Epidermal melanocyte (primary cell): ENCODE results near the gene FKBP1A.

Experiments
- DNase-seq: peaks from one replicate; pipeline ENCODE4 v3.0.0; 2011; ENCODE audit warnings: low spot score; ENCODE audit not compliant: insufficient read length

Gene FKBP1A

DNA sequence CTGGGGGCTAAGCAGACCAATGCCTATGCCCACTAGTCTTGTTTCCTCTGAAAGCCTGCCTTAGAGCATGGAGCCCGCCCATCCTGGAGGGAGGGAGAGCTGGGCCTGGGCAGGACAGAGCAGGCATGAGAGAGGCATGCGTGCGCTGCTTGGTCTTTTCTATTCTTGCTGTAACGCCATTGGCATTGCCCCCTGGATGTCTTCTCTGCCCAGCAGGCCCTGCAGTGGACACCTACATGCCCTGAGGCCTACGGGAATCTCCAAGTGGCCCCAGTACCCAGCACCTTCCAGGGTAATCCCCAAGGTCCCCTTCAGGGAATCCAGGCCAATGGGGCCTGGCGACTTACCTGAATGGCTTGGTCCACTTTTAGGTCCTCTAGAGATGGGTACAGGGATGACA is 72.8 kb downstream of the FKBP1A start:
- no peak for DNase-seq

DNA sequence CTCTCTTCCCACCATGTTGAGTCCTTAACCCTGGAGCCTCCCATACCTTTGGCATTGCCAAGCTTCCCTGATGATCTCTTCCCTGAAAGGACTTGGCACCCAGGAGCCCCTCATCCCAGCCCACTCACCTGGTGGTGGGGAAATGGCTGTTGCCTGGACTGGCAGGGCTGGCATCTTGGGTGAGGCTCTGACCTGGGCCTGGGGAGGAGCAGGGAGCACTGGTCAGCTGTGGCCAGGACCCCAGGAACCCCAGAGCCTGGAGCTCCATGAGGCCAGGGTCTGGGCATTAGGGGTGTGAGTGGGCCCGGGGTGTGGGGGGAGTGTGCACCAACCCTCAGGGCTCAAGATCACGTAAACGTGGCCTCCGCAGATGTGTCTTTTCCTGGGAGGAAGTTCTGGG is 73.4 kb downstream of the FKBP1A start:
- no peak for DNase-seq

DNA sequence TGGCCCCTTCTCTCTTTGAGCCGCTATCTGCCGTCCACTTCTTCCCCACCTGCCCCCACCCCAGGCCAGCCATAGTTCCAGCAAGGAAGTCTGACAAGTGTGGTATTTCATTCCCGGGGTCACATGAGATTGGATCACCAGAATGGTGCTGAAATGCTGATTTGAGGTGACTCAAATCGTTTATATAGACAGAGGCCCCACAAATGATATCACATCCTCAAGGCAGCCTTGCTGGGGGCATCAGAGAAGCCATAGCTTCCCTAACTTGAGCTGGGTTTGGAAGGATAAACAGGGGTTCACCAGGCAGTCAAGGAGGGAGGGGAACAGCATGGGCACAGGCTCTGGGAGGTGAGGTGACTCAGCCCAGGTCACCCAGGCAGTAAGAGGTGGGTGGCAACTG is 73.8 kb downstream of the FKBP1A start:
- DNase-seq, result no peak
